Measurements from ENCODE around the gene RAB3C.

The RAB3C gene

GRCh38 chr5:58737671-58738070 lies 154.8 kb downstream of the RAB3C start:
- DNase-seq = no peak

DNA sequence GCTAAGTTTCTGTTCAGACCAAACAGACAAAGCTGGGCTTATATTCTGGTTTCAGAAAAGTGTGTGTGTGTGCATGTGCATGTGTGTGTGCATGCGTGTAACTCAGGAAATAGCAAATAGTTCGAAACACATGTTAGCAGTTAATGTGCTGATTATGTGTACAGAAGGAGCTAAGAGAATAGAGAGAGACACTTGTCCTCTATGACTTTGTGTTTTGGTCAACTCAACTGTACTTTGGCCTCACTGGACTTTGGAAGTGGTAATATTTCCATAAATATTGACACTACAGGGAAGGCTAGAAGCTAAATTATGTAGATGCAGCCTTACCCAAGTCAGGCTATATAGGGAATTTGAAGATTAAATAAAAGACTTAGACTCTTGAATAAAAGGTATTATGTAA lies 155.5 kb downstream of the RAB3C start:
- DNase-seq = no peak

- no peak for DNase-seq
Observed at GRCh38 chr5:58739051-58739450, 156.2 kb downstream of the RAB3C start.

DNA sequence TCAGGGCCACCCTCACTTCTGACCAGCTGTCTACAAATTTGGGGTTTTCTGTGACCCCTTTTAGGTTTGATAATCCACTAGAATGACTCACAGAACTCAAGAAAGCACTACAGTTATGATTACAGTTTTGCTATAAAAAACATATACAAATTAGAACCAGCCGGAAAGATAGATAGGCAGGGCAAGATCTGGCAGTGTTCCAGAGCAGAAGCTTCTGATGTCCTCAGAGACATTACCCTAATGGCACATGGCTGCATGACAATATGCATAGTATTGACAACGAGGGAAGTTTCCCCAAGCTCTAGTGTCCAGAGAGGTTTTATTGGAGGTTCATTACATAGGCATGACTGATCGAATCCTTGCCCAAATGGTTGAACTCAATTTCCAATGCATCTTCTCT lies 158.1 kb downstream of the RAB3C start:
- DNase-seq = no peak

GRCh38 chr5:58745350-58745749 lies 162.5 kb downstream of the RAB3C start:
- DNase-seq = no peak

GRCh38 chr5:58746321-58746720 lies 163.4 kb downstream of the RAB3C start:
- peak; percentile 11 for DNase-seq

- no peak for DNase-seq
Observed at GRCh38 chr5:58750036-58750435, 167.2 kb downstream of the RAB3C start.

- DNase-seq = no peak
Observed at GRCh38 chr5:58751222-58751837, 168.5 kb downstream of the RAB3C start.

GRCh38 chr5:58752104-58752503 lies 169.2 kb downstream of the RAB3C start:
- DNase-seq = no peak

GRCh38 chr5:58753446-58753845 lies 170.6 kb downstream of the RAB3C start:
- DNase-seq = no peak

- DNase-seq = no peak
Observed at GRCh38 chr5:58754250-58754649, 171.4 kb downstream of the RAB3C start.

GRCh38 chr5:58755397-58755796 lies 172.5 kb downstream of the RAB3C start:
- DNase-seq = no peak

DNA sequence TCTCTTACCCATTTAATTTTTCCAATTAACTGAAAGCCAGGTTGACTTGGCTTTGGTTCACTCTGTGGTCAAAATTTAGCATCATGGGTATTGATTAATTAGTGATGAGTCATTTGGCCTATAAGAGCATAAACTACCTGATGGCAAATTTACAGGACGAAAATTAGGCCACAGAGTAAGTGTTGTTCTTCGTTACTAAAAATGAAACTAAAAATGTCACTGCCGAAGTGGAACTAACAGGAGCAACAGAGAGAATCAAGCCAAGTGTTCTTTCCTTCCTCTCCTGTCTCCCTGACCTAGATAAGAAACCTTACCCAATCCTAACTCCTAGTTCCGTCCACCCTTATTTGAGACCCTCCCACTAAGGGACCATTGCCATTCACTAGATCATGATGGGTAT lies 176.9 kb downstream of the RAB3C start:
- peak; percentile 27 for DNase-seq

DNA sequence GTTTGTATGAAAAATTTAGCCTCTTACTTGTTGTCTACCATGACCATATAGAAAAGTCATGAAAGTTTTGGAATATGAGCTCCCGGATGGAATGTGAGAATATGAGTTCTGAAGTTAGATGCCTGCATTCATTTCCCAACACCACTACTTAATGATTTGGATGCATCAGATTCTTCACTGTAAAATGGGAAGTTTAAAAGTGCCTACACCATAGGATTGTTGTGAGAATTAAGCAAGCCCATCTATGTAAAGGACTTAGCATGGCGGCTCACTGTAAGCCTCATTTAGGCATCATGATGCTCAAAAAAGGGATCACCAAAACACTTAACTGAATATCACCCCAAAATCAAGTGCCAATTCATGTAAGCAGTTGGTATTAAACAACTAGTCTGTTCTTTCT lies 177.3 kb downstream of the RAB3C start:
- DNase-seq = no peak

GRCh38 chr5:58761407-58761806 lies 178.5 kb downstream of the RAB3C start:
- DNase-seq = no peak

DNA sequence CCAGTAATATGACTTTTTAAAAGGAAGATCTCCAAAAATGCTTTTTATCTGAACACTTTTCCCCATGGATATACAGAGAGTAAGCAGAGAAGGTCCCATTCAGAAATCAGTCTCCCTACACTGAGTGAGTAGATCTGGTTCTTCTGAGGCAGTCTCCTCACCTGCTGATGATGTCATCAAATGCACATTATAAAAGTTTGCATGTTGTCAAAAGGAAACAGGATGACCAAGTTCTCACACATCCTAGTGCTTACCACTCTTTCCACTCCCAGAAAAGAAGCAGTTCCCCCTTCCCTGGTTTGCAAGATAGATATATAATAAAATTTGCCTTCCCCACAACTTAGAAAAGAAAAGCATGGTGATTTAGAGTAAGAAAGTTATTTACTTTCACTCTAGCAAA lies 180.5 kb downstream of the RAB3C start:
- DNase-seq = no peak

DNA sequence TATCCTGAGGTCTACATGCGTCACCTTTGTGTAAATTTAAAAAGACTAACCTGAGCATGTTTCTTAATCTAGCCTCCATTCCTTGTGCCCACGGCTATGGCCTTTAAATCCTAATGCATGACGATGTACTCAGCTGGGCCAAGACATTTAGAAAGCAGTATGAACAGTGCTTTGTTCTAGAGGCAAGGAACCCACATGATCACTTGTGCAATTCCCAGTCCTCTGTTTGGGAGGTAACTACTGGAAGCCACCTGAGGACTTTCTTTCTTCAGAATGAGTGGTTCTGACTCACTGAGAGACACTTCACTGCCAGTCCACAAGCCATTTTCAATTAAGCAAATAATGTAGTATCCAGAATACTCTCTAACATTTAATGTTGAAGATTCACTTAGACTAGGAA lies 181.3 kb downstream of the RAB3C start:
- no peak for DNase-seq

DNA sequence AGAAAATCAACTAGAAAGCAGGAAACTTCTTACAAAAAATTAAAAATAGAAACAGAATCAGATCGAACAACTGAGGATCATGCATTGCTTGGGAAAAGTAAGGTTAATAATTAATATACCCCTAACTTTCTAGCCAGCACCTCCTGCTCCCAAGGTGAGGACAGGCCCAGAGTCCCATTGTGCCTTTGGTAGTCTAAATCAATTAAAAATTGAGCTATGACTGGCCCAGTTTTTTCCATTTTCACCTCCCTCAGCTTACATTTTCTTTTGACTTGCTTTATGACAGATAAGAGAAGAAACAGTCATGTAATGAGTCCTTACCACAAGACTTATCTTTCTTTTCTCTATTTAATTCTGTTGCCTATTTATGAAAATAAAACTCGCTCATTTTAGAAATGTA lies 182.2 kb downstream of the RAB3C start:
- DNase-seq = no peak

DNA sequence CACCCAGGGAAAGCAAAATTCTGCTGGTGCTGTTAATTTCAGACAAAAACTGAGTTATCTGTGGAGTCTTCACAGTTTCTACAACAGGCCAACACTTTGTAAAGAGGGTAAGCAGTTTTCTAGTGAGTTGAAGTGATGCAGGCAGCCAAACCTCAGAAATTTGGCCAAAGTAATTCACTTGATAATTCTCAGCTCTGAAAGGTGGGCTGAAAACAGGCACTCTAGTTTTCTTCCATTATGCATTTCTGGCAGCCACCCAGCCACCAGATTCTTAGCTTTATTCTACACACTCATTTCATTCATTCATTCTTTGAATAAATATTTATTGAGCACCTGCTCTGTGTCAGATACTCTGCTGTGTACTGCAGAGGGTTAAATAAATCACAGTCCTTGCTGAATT lies 184.2 kb downstream of the RAB3C start:
- no peak for DNase-seq

DNA sequence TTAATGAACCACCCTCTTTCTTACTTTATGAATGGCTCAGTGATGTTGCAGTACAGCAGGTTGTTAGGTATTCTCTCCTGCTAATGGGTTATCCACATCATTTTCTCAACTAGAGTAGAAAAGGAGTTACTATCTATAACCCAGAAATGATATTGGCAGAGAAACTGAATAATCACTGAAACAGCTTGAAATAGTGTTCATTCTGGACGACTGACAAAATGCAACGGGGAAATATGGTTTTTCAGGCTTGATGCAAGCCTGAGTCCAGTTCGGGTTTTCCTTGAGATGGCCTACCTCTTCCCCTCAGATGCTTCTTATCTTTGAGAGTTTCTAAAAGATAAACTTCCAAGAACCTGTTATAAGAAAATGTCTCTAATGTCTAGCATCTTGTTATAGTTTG lies 187.3 kb downstream of the RAB3C start:
- DNase-seq = no peak

DNA sequence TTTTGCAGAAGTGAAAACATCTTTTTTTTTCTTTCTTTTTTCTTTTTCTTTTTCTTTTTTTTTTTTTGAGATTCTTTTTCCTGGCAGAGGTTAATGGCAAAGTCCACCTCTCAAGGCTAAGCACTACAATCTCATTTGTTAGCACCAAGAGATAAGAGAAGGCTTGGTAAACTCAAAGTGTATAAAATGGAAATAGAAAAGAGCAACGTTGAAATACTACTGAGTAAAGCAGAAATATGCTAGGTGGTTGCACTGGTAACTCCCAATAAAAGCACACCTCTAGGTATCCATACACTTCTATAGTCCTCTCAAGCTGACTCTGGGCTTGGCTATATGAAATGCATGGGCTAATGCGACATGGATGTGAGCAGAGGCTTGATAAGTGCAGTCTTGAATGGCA lies 188.9 kb downstream of the RAB3C start:
- no peak for DNase-seq

- DNase-seq = peak; percentile 95
Observed at GRCh38 chr5:58773744-58774441, 191.0 kb downstream of the RAB3C start.

- no peak for DNase-seq
Observed at GRCh38 chr5:58774937-58775336, 192.1 kb downstream of the RAB3C start.

GRCh38 chr5:58775701-58776262 lies 192.9 kb downstream of the RAB3C start:
- DNase-seq = no peak

GRCh38 chr5:58776559-58776958 lies 193.7 kb downstream of the RAB3C start:
- DNase-seq = no peak
